Activated CD8-positive, alpha-beta memory T cell treated with anti-CD3 and anti-CD28 coated beads for 24 hours (primary cell): ENCODE measurements around the gene HCN1.
"Not testable (repeated sequence)": the region's sequence is repeated elsewhere in the genome, so short reads cannot be mapped to it uniquely, and the experiment has no call there.

Experiments
- DNase-seq: peaks from one replicate; pipeline ENCODE4 v3.0.0-alpha.2; 2020

HCN1 gene

DNA sequence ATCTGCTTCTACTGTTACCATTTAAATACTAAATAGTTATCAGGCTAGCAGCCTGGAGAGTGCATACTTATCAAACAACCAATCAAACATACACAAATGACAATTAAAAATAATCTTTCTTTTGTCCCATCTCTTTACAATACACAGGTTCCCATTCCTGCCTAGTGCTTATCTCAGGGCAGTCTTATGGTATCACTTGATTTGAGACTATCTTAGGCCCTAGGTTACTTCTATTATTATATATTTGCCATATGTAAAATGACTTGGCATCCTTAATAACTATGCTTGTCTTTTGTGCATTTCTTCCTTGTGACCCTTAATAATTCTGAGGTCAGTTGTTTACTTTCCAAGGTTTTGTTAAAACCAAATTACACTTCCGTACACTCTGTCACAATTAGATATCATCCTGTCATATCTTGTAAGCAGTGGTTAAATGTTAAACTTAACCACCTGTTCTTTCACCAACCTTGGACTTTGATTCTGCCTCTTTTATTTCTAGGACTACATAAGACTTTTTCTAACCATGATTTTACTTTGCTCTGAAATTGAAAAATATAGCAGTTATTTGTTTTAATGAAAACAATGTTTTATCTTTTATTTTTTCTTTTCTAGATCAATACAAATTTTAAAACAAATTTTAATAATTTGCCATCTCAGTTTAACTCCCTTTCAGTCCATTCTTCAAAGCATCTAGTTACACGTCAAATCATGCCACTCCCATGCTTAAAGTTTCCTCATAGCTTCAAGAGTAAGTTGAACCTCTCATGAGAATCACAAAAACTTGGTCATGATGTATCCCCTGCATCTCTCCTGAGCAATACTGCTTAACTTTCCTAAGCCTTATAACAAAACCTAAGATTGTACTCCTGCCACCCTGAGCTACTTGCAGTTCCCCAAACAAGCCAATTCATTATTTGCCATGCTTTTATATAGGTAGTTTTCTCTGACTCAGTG, 281.3 kb downstream of the HCN1 start:
- no peak for DNase-seq

- DNase-seq = no peak
Measured at GRCh38 chr5:45411971-45412612, 284.1 kb downstream of the HCN1 start.

- no peak for DNase-seq
Measured at GRCh38 chr5:45410304-45410995, 285.7 kb downstream of the HCN1 start.

DNA sequence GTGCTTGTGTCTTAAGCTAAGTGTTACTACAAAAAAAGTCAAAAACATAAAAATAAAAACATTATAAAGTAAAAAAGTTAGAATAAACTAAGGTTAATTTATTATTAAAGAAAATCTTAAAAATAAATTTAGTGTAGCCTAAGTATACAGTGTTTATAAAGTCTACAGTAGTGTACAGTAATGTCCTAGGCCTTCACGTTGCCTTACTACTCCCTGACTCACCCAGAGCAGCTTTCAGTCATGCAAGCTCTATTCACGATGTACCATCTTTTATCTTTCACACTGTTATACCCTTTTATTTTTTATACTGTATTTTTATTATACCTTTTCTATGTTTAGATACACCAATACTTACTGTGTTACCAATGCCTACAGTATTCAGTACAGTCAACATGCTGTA, 288.1 kb downstream of the HCN1 start:
- no peak for DNase-seq

- no peak for DNase-seq
Measured at GRCh38 chr5:45402804-45403455, 293.2 kb downstream of the HCN1 start.

DNA sequence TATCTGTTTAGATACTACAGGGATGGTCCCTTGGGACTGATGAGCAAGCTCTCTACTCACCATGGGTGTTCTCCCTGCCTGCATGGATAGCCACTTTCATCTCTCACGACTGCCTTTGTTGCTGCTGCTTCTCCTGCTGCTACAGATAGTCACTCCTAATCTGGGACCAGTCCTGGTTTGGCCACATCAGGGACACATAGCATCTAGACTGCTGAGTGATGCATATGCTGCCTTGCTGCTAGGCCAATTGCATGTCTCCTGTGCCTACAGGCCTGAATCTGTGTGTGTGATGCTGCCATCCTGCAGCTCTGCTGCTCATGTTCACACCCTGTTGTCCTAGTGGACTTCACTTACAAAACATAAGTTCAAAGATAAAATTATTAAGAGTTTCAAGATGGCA, 297.1 kb downstream of the HCN1 start:
- no peak for DNase-seq

- no peak for DNase-seq
Measured at GRCh38 chr5:45385321-45386058, 310.7 kb downstream of the HCN1 start.

DNA sequence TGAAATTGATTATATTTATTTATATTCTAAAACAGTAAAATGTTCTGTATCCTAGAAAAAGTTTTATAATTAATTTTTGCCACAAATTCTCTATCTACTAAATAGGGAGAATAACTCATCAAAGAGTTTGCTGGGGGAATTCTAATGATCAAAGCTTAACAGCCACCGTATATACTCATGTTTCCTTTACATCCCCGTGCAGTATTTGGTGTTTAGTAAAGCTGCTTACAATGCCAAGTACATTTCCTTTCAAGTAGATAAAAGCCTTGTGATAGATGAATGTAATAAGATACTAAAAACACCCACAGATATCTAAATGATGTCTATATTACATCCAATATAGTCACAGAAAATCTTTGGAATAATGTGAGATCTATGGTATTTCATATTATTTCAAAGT, 312.2 kb downstream of the HCN1 start:
- no peak for DNase-seq

GRCh38 chr5:45382583-45382982, 313.6 kb downstream of the HCN1 start:
- DNase-seq = no peak

DNA sequence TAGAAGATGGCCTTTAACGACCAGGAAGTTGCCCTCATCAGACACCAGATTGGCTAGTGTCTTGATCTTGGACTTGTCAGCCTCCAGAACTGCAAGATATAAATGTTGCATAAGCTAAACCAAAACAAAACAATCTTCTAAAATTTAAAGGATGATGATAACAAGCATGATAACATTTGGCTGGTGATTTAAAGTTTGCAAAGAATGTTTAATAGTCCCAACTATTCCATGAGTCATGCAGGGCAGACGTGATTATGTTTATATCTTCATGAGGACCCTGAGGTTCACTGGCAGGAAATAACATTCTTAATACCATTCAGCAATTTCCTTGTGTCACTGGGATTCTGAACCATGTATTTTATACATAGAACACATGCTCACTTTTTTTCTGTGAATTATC, 319.8 kb downstream of the HCN1 start:
- DNase-seq = no peak

- DNase-seq = no peak
Measured at GRCh38 chr5:45372629-45373028, 323.6 kb downstream of the HCN1 start.

- DNase-seq = not testable (repeated sequence)
Measured at GRCh38 chr5:45371423-45371822, 324.8 kb downstream of the HCN1 start.

- DNase-seq = no peak
Measured at GRCh38 chr5:45355189-45355992, 340.8 kb downstream of the HCN1 start.

DNA sequence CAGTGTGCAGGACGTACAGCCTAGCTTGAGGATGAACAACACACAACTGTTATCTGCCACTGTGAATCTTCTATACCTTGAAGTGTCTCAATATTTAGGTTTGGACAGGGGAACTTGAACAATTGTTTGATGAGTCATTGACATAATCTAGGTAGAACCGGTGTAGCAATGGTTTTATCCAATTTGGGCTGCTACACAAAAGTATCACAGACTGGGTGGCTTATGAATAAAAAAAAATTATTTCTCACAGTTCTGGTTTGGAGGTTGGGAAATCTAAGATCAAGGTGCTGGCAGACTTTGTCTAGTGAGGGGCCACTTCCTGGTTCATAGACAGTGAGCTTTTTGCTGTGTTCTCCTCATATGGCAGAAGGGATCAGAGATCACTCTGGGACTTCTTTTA, 359.7 kb downstream of the HCN1 start:
- no peak for DNase-seq

DNA sequence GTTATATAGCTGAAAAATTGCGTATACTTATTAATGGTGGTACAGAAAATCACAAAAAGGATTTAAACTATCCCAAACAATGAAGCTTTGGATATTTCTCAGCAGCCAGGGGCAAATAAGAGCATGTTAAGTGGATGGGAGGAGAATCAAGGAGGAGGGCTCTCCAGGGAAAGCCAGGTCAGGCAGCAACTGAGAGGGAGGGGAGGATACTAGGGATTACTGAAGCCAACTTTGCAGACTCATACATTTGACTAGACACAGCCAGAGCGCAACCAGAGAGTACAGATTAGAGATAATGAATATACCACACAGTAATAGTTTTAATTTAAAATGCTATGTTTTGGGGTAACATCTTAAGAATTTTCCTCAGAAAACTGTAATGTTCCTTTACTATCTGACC, 360.2 kb downstream of the HCN1 start:
- DNase-seq = no peak

DNA sequence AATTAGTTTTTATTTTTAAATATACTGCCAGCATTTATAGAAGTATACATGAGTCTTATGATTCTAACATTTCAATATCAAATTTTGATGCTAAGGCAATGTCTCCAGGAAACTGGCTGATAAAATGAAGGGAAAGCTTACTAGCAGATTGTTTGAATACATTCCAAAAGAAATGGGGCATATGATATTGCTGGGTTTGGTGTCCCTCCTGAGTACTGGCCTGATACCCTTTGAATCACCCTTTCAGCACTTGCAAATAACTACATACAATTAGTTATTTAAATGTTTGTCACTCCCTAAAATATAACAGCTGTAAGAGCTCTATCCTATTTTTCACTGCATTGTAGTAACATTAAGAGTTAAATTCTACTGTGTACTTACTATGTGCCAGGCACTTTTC, 360.8 kb downstream of the HCN1 start:
- DNase-seq = no peak

DNA sequence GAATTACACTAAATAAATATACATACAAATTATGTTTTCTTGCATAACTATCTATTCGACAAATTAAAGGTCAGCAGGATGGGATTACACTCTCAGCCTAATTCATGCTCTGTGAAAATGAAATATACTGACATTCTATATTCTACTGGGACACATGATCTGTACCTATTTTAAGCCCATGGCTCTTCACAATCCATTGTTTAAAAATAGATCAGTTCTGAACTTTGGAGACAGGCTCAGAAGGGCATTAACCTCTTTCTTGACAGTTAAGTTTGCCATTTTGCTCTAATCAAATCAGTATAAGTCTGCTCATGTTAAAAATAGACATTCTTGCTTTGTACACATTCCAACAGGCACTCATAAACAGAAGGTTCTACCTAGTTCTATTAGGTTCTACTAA, 361.2 kb downstream of the HCN1 start:
- DNase-seq = no peak

DNA sequence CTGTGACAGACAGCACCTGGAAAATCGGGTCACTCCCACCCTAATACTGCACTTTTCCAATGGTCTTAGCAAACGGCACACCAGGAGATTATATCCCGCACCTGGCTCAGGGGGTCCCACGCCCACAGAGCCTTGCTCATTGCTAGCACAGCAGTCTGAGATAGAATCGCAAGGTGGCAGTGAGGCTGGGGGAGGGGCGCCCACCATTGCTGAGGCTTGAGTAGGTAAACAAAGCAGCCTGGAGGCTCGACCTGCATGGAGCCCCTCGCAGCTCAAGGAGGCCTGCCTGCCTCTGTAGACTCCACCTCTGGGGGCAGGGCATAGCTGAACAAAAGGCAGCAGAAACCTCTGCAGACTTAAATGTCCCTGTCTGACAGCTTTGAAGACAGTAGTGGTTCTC, 383.6 kb downstream of the HCN1 start:
- not testable (repeated sequence) for DNase-seq

- DNase-seq = no peak
Measured at GRCh38 chr5:45295231-45295630, 400.9 kb downstream of the HCN1 start.

DNA sequence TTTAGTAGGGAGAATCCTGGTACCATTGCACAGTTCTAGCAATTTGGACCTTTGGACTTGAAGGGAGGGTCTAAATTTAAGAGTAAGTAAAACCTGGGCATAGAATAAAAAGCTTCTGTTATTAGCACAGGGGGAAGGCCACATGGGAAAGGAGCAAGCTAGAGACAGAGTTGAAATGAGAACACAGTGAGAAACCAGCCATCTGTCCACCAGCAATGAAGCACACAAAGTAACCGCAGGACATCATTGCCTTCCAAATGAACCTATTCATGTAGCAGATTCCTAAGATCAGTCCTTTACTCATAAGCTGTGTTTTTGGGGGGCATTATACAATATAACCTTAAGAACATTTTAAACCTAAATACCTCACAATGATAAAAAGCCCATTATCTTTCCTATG, 407.4 kb downstream of the HCN1 start:
- no peak for DNase-seq

- no peak for DNase-seq
Measured at GRCh38 chr5:45284436-45284835, 411.7 kb downstream of the HCN1 start.

DNA sequence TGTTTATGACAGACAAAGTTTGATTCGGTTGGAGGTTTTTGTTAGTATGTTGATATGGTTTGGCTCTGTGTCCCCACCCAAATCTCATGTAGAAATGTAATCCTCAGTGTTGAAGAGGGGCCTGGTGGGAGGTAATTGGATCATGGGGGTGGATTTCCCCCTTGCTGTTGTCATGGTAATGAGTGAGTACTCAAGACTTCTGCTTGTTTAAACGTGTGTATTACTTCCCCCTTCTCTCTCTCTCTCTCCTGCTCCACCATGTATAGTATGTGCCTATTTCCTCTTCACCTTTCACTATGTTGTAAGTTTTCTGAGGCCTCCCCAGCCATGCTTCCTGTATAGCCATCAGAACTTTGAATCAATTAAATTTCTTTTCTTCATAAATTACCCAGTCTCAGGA, 415.1 kb downstream of the HCN1 start:
- no peak for DNase-seq
